ENCODE measurements around the gene KLHL42. TPM values are rescaled to one million over a fixed set of nuclear protein-coding genes. Genes with fewer than 3 reads are reported as not detected.

Gene KLHL42
- total and polyA plus RNA-seq, 2 of the 13 experiments (the other 11 are each of a cell fraction or from before 2014, with no cell fraction given): 13.5 to 14.0 TPM

- TF ChIP-seq ZNF407 (CRISPR knock-in tag; IDR thresholded peaks at IDR 0.05; ENCODE audit: not compliant biosample characterization): no peak
- no peak for TF ChIP-seq ZSCAN20 (CRISPR knock-in tag; IDR thresholded peaks at IDR 0.05; ENCODE audit: borderline replicate concordance)
- TF ChIP-seq PBX3 (CRISPR knock-in tag; IDR thresholded peaks at IDR 0.05; ENCODE audit: borderline replicate concordance): no peak
- no peak for TF ChIP-seq PHF8 (CRISPR knock-in tag; IDR thresholded peaks at IDR 0.05)
- TF ChIP-seq ZNF160 (CRISPR knock-in tag; IDR thresholded peaks at IDR 0.05): no peak
- no peak for TF ChIP-seq POGK (CRISPR knock-in tag; conservative IDR thresholded peaks at IDR 0.05)
- 0 out of 2 replicates have a peak, but pooled peaks have one; percentile 26 for TF ChIP-seq NFE2L1 (CRISPR knock-in tag; IDR thresholded peaks at IDR 0.05; ENCODE audit: borderline replicate concordance)
- no peak for TF ChIP-seq MTA3 (CRISPR knock-in tag; IDR thresholded peaks at IDR 0.05)
- TF ChIP-seq MYPOP (CRISPR knock-in tag; IDR thresholded peaks at IDR 0.05): no peak
- no peak for TF ChIP-seq NCOA5 (CRISPR knock-in tag; IDR thresholded peaks at IDR 0.05)
- TF ChIP-seq FOXA3 (CRISPR knock-in tag; IDR thresholded peaks at IDR 0.05): peak; percentile 77
- TF ChIP-seq IKZF1 (IDR thresholded peaks at IDR 0.05): no peak
- no peak for TF ChIP-seq MTA1 (CRISPR knock-in tag; IDR thresholded peaks at IDR 0.05; ENCODE audit: borderline replicate concordance)
- no peak for TF ChIP-seq MBD4 (IDR thresholded peaks at IDR 0.05; ENCODE audit: borderline replicate concordance, low read length)
- no peak for TF ChIP-seq KDM2A (CRISPR knock-in tag; IDR thresholded peaks at IDR 0.05; ENCODE audit: borderline replicate concordance, low read depth)
- no peak for TF ChIP-seq ZNF24 (IDR thresholded peaks at IDR 0.05)
These were observed 38.4 kb downstream of the KLHL42 start (continued) for GRCh38 chr12:27818401-27818918.
